Measurements from ENCODE around the gene AGAP1. TPM values are rescaled to one million over a fixed set of nuclear protein-coding genes. Genes with fewer than 3 reads are reported as not detected.

AGAP1 gene
- polyA plus RNA-seq, 1 donor from 2014 or later: 17.4 TPM

- Histone ChIP-seq H3K4me3 (ENCODE audit: low read length) (no peak overlapping the region), H3K27ac (ENCODE audit: low read length) (no peak overlapping the region), H3K4me2 (ENCODE audit: low read length) (no peak overlapping the region), H3F3A (ENCODE audit: insufficient read depth, low read length, poor library complexity, severe bottlenecking) (no peaks in the 10 kb centered on the region), H3K9ac (ENCODE audit: low read length) (no peak overlapping the region), H2AFZ (ENCODE audit: low read depth, low read length) (no peak overlapping the region), H4K20me1 (ENCODE audit: insufficient read depth) (no peaks in the 10 kb centered on the region), H3K9me3 (ENCODE audit: low read length) (no peaks in the 10 kb centered on the region), H3K79me2 (replicated peaks; ENCODE audit: insufficient read depth, low read length) (no peaks in the 10 kb centered on the region), H3K36me3 (ENCODE audit: insufficient read depth, low read length) (no peaks in the 10 kb centered on the region), H3K27me3 (ENCODE audit: insufficient read depth, low read depth, low read length) (no peaks in the 10 kb centered on the region), H3K9me2 (ENCODE audit: insufficient read depth, low read length) (no peaks in the 10 kb centered on the region)
- TF ChIP-seq RAD21 (conservative IDR thresholded peaks at IDR 0.05) (no peak), EP300 (conservative IDR thresholded peaks at IDR 0.05; ENCODE audit: poor library complexity, severe bottlenecking) (no peak), MXI1 (conservative IDR thresholded peaks at IDR 0.05; ENCODE audit: poor library complexity, severe bottlenecking) (no peak), EZH2 (IDR thresholded peaks at IDR 0.05; ENCODE audit: borderline replicate concordance, insufficient read depth, low read length, poor library complexity, severe bottlenecking) (no peak), TAF1 (IDR thresholded peaks at IDR 0.05; ENCODE audit: low read depth) (no peak), SMC3 (conservative IDR thresholded peaks at IDR 0.05; ENCODE audit: poor library complexity) (no peak), CTCF (IDR thresholded peaks at IDR 0.05; ENCODE audit: poor library complexity, severe bottlenecking) (no peak), POLR2AphosphoS5 (IDR thresholded peaks at IDR 0.05) (no peak), REST (IDR thresholded peaks at IDR 0.05; ENCODE audit: borderline replicate concordance) (no peak)
Observed at GRCh38 chr2:235924675-235925063, 430.8 kb downstream of the AGAP1 start.

GRCh38 chr2:235925250-235925919 lies 431.5 kb downstream of the AGAP1 start:
- Histone ChIP-seq H3K9ac (ENCODE audit: low read length) (no peak overlapping the region), H3K9me3 (ENCODE audit: low read length) (no peaks in the 10 kb centered on the region)
- TF ChIP-seq CTCF (IDR thresholded peaks at IDR 0.05; ENCODE audit: poor library complexity, severe bottlenecking) (no peak), MXI1 (conservative IDR thresholded peaks at IDR 0.05; ENCODE audit: poor library complexity, severe bottlenecking) (no peak), RAD21 (conservative IDR thresholded peaks at IDR 0.05) (no peak), EP300 (conservative IDR thresholded peaks at IDR 0.05; ENCODE audit: poor library complexity, severe bottlenecking) (no peak), REST (IDR thresholded peaks at IDR 0.05; ENCODE audit: borderline replicate concordance) (no peak), TAF1 (IDR thresholded peaks at IDR 0.05; ENCODE audit: low read depth) (no peak), POLR2AphosphoS5 (IDR thresholded peaks at IDR 0.05) (no peak), SMC3 (conservative IDR thresholded peaks at IDR 0.05; ENCODE audit: poor library complexity) (no peak), EZH2 (IDR thresholded peaks at IDR 0.05; ENCODE audit: borderline replicate concordance, insufficient read depth, low read length, poor library complexity, severe bottlenecking) (no peak)

More at GRCh38 chr2:235925250-235925919, 431.5 kb downstream of the AGAP1 start:
- Histone ChIP-seq H4K20me1 (ENCODE audit: insufficient read depth) (no peaks in the 10 kb centered on the region), H3K9me2 (ENCODE audit: insufficient read depth, low read length) (no peaks in the 10 kb centered on the region), H3F3A (ENCODE audit: insufficient read depth, low read length, poor library complexity, severe bottlenecking) (no peaks in the 10 kb centered on the region), H3K27me3 (ENCODE audit: insufficient read depth, low read depth, low read length) (no peaks in the 10 kb centered on the region), H2AFZ (ENCODE audit: low read depth, low read length) (no peak overlapping the region), H3K79me2 (replicated peaks; ENCODE audit: insufficient read depth, low read length) (no peaks in the 10 kb centered on the region), H3K36me3 (ENCODE audit: insufficient read depth, low read length) (no peaks in the 10 kb centered on the region), H3K4me2 (ENCODE audit: low read length) (no peak overlapping the region), H3K27ac (ENCODE audit: low read length) (no peak overlapping the region), H3K4me3 (ENCODE audit: low read length) (no peak overlapping the region)

Data from neural cell (in vitro differentiated cells).